GM12874 (cell line): ENCODE results near the gene QRSL1.

Experiments
- CTCF ChIP-seq: IDR thresholded peaks from 2 replicates; pipeline ENCODE4 v1.5.1; 2011; ENCODE audit warnings: low read depth, mild to moderate bottlenecking, control low read depth, low read length, moderate library complexity; ENCODE audit not compliant: insufficient read depth

The QRSL1 gene

GRCh38 chr6:106716966-106717365 lies 87.6 kb downstream of the QRSL1 start:
- TF ChIP-seq CTCF: no peak
